Suppressor macrophage treated with lipopolysaccharide for 1 hour (primary cell): ENCODE results near the gene CFAP58.

ENCODE experiments used
- DNase-seq, 3 donors: peaks; one replicate each; pipeline ENCODE4 v3.0.0-alpha.2; 2020 to 2022

Gene CFAP58

GRCh38 chr10:104374591-104374990, 21.0 kb downstream of the CFAP58 start:
- peak; percentile 13 to 71 (median 66) for DNase-seq

DNA sequence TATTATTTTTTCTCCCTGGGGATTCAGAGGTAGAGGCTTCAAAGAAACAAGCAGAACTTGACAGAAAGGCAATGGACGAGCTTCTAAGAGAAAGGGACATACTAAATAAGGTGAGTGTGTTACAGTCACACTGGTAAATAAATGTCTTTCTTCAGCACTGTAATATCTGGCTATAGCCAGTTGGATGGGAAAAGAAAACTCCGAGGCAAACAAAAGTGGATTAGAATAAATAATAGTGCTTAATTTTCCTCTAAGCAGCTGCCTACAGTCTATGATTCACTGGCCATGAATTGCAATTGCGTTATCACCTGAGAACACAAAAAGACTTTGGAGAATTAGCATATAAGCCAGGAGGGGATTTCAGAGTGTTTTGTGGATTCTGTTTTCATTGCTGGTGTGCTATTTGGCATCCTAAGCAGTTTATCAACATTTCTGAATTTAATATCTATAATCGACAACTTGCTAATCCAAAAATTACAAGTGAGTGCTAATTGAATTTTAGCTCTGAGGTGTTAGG, 23.2 kb downstream of the CFAP58 start:
- DNase-seq: no peak

- DNase-seq: no peak
These were observed 26.7 kb downstream of the CFAP58 start for GRCh38 chr10:104380336-104380735.

- DNase-seq: peak; percentile 23 to 28 (median 26)
These were observed 33.7 kb downstream of the CFAP58 start for GRCh38 chr10:104387130-104387888.

- no peak for DNase-seq
These were observed 35.2 kb downstream of the CFAP58 start for GRCh38 chr10:104388830-104389229.

DNA sequence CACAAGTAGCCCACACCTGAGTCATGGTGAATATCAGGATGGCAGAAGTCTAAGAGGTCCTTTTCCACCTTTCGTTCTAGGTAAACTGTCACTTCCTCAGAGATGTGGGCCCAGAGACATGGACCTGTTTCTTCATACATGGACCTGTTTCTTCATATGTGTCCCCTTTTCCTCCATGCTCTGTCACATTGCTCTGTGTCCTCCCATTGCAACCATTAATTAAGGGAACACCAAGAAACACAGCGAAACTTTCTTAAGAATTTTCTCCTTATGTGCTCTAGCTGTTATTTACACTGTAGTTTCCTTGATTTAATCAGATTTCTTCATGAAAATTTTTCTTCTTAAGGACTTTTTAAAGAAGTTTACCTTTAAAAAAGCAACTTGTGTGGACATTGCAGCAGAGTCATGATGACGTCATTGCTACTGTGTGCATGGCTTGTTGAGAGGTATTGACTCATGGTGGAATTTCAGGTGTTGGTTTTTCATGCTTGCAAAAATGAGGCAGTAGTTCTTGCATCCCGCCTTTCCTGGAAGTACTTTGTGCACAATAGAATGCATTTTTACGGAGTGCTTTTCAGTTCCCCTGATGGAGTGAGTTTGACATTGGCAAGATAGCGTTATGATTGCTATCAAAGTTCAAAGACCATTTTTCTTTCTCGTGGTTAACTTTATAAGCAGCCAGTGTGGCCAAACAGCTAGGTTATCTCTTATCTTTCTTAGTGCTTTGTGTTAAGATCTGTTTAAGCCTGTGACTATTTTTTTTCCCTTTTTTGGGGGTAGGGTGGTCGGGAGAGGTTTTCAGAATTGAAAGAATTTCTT, 37.7 kb downstream of the CFAP58 start:
- peak; percentile 17 to 51 (median 51) for DNase-seq

DNA sequence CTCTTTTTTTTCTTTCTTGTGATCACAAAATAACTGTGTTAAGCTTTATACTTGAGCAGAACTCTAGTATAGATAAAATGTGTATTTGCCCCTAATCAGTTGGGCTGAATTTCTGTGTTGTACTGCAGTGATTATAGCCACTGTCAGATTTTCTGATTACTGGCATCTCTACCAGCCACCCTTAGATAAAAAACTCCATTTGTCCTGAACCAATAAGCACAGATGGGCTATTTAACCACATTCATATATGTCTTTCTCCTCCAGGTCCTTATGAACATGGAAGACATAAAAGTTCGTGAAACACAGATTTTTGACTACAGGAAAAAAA, 38.3 kb downstream of the CFAP58 start:
- no peak for DNase-seq

GRCh38 chr10:104393387-104393786, 39.8 kb downstream of the CFAP58 start:
- DNase-seq: no peak

- DNase-seq: no peak
These were observed 42.9 kb downstream of the CFAP58 start for GRCh38 chr10:104396581-104396980.

GRCh38 chr10:104403636-104404035, 50.0 kb downstream of the CFAP58 start:
- DNase-seq: no peak

DNA sequence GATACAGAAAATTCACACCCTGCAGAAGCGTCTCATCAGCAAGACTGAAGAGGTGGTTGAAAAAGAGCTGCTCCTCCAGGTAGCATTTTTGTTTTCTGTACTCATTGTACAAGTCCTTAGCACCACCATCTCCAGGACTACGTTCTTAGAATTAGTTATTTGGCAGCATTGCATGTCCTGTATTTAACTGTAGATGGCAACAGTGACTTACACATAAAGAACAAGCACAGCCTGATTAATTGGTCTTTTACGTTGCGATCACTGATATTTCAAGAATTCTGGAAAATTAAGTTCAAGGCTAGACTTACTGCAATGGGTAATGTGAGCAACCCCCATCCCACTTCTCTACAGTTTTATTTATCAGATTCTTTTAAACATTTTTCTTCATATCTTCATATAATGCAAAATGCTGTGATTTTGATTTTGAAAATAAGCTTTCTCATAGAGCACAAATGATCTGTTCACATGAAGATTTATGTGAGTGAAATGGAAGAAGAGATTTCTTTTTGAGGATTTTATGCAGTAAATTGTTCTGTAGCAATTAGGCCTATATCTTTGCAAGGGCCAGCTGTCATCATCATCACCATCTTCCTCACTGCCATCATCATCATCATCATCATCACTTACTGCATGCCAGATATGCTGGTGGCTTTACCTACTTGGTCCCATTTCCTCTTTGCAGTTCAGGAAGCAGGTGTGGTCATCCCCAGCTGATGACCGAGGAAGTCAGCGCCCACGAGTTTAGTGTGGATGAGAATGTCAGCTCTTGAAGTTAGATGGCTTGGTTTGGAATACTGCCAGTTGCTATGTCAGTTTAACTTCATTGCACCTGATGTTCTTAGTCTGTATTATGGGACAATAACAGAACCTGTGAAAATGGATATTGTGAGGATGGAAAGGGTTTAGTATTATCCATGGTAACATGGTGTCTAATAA, 53.4 kb downstream of the CFAP58 start:
- peak; percentile 31 to 69 (median 62) for DNase-seq

DNA sequence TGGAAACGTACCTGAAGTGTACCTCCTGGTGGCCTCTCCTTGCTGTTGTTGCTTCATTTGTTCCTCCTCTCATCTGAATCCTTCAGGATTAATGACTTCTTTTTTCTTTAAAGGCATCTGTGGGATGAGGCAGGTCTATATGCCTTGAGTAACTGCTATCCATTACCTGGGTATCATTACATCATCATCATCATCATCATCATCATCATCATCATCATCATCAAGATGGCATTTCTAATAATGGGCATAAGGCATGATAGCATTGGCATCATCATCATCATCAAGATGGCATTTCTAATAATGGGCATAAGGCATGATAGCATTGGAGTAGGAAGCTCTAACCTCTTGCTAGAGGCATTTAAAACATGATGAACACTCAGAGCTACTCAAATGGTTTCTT, 59.9 kb downstream of the CFAP58 start:
- no peak for DNase-seq

GRCh38 chr10:104415526-104416165, 62.0 kb downstream of the CFAP58 start:
- no peak for DNase-seq

- DNase-seq: no peak
These were observed 63.2 kb downstream of the CFAP58 start for GRCh38 chr10:104416851-104417250.

GRCh38 chr10:104417637-104418292, 64.1 kb downstream of the CFAP58 start:
- peak; percentile 47 to 63 (median 51) for DNase-seq

GRCh38 chr10:104424719-104425118, 71.1 kb downstream of the CFAP58 start:
- no peak for DNase-seq

- no peak for DNase-seq
These were observed 74.4 kb downstream of the CFAP58 start for GRCh38 chr10:104427989-104428388.

DNA sequence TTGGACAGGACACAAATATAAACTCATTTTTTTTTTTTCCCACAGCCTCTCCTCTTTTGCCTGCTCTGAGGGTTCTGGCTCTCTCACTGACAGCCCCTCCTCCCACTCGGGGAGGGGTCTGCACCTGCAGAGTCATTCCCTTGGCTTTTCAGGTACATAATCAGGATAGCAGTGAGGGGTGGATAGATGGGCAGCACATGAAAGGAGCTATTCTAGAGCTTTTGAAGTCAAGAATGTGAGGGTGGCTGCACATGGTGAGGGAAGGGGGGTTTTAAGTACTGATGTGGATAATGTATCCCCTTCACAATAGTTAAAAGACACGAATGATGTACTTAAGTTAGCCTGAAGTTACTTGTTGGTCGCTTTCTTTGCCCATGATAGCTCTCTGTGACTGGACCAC, 76.2 kb downstream of the CFAP58 start:
- no peak for DNase-seq

DNA sequence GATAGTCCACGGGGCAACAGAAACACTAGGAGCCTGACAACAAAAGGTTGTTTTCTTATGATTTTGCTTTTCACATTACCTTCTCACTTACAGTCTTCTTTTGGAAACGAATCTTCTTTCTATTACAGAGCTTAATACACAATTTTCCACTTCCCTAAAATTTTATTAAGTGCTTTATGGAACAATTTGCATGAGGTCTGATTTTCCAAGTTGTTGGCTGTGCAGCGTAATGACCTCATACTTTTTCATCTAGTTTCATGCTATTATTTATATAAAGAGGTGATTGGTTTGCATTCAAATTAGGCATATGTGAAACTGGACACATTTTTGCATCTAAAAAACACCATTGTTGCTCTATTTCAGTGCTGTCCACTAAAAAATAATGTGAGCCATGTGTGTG, 76.7 kb downstream of the CFAP58 start:
- no peak for DNase-seq

GRCh38 chr10:104433669-104434068, 80.0 kb downstream of the CFAP58 start:
- no peak for DNase-seq

DNA sequence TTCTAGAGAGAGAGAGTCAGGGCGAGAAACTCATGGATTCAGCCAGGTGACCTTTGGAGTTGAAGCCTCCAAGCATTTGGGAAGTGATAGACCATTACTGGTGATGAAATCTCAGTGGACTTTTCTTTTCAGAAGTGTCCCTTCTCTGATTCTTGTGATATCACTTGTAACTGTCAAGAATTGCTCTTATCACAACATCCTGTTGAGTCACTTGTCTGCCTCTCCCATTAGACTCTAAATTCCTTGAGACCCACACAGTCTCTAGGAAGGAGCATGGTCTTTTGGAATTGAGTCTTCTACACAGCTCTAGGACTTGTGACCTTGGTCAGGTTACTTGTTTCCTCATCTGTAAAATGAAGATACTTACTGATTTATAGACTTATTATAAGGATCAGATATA, 81.0 kb downstream of the CFAP58 start:
- no peak for DNase-seq

GRCh38 chr10:104435822-104436221, 82.2 kb downstream of the CFAP58 start:
- DNase-seq: no peak
